ENCODE data around the gene TAS2R42.

TAS2R42 gene

GRCh38 chr12:11147420-11147819 lies 39.3 kb downstream of the TAS2R42 start:
- no peak overlapping the region for H3K27ac ChIP-seq
- DNase-seq (ENCODE audit: low read depth, low spot score), result no peak

- DNase-seq (ENCODE audit: low read depth, low spot score), result no peak
- H3K27ac ChIP-seq, result no peak overlapping the region
Observed at GRCh38 chr12:11144297-11144696, 42.4 kb downstream of the TAS2R42 start.

- H3K27ac ChIP-seq, result no peak overlapping the region
- no peak for DNase-seq (ENCODE audit: low read depth, low spot score)
Observed at GRCh38 chr12:11143352-11143751, 43.4 kb downstream of the TAS2R42 start.

GRCh38 chr12:11136075-11136474 lies 50.7 kb downstream of the TAS2R42 start:
- no peak for DNase-seq (ENCODE audit: low read depth, low spot score)
- H3K27ac ChIP-seq, result no peak overlapping the region

All from epithelial cell of prostate (primary cell).